Mesodermal cell (in vitro differentiated cells): ENCODE measurements around the gene ONECUT3.
A peak's percentile ranks its signal among the peaks of the same experiment; 100 is the strongest.

ENCODE experiments used
- H3K27ac ChIP-seq: 2 replicates; pipeline ENCODE4 v1.7.0; 2013; ENCODE audit warnings: mild to moderate bottlenecking, low read depth, low read length, moderate library complexity; ENCODE audit not compliant: severe bottlenecking
- H3K36me3 ChIP-seq: 2 replicates; pipeline ENCODE4 v1.7.1; 2013; ENCODE audit warnings: mild to moderate bottlenecking, low read length, moderate library complexity; ENCODE audit not compliant: control insufficient read depth, insufficient read depth
- H3K4me1 ChIP-seq: one replicate; pipeline ENCODE4 v1.7.1; 2013; ENCODE audit warnings: mild to moderate bottlenecking, low read length; ENCODE audit not compliant: insufficient read depth, control insufficient read depth, poor library complexity, severe bottlenecking
- H3K4me3 ChIP-seq: 2 replicates; pipeline ENCODE4 v1.7.0; 2013; ENCODE audit warnings: low read length, control low read depth, mild to moderate bottlenecking; ENCODE audit not compliant: insufficient read depth, poor library complexity, severe bottlenecking; ENCODE audit errors: extremely low read depth
- H3K9me3 ChIP-seq: 2 replicates; pipeline ENCODE4 v1.7.1; 2013; ENCODE audit warnings: mild to moderate bottlenecking, low read length, moderate library complexity; ENCODE audit not compliant: control insufficient read depth
- WGBS, 2 experiments: methylation state at CpG; one replicate each; pipeline ENCODE4 v1.1.5; 2013; ENCODE audit warnings: missing lambda C conversion rate in 2 of 2; ENCODE audit not compliant: insufficient coverage in 2 of 2; 5-methylcytosine and 5-hydroxymethylcytosine counted together

The ONECUT3 gene

DNA sequence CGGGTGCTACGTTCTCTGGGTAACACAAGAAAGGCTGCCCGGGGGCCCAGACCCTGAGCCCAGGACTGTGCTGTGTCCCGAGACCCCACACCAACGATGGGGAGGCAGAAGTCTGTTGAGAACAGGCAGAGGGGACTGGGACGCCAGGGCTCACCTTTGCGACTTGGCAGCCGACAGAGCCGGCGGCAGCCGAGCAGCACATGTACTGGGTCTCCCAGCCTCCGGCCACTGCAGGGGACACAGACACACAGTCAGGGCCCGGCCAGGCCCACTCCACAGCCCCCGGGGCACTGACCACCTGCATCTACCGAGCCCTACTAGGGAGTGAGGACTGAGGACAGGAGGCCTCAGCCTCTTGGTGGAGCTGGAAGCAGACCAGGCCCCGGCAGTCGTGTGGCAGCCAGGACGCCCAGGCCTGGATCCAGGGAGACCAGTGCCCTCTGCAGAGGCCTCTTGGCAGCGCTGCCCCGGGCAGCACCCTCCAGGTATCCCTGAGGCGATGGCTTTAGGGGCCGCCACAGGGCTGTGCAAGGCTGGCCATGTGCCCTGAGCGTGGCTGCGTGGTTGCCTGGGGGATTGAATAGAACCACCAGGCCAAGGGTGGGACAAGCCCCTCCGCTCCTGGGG lies 64.4 kb downstream of the ONECUT3 start:
- Histone ChIP-seq H3K27ac (no peak overlapping the region), H3K9me3 (no peaks in the 10 kb centered on the region), H3K4me3 (no peak overlapping the region), H3K4me1 (no peaks in the 10 kb centered on the region), H3K36me3 (peaks cover 76% of the 10 kb centered on the region)
- WGBS, 2 experiments, result 96 to 97% methylated on average over 18 to 25 of the region's 25 CpGs

DNA sequence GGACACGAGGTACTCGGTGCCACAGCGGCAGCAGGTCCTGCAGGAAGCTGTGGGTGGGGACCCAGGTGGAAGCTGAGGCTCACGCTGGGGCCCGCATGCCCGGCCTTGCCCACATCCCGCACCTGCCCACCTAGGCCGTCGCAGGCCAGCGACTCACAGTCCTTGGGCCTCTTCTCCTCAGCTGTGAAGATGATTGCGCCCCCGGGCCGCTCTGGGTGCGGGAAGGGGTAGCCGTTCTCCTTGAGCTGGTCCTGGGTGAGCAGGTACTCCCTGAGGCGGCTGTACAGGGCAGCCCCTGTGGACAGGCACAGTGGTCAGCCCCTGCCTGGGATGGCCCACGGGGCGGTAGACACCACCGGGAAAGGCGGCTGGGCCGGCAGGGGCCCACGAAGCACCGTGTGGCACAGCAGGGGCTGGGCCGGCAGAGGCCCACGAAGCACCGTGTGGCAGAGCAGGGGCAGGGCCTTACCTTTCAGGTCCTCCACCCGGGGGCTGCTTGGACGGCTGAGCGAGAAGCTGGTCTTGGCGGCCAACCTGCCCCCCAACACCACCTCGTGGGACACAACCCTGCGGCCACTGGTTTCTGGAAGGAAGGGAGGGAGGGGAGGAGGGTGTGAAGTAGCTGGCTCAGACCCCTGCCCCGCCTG lies 65.4 kb downstream of the ONECUT3 start:
- 94 to 97% methylated on average over 22 to 30 of the region's 33 CpGs for WGBS, 2 experiments
- Histone ChIP-seq H3K27ac (no peak overlapping the region), H3K36me3 (peaks cover 86% of the 10 kb centered on the region)

DNA sequence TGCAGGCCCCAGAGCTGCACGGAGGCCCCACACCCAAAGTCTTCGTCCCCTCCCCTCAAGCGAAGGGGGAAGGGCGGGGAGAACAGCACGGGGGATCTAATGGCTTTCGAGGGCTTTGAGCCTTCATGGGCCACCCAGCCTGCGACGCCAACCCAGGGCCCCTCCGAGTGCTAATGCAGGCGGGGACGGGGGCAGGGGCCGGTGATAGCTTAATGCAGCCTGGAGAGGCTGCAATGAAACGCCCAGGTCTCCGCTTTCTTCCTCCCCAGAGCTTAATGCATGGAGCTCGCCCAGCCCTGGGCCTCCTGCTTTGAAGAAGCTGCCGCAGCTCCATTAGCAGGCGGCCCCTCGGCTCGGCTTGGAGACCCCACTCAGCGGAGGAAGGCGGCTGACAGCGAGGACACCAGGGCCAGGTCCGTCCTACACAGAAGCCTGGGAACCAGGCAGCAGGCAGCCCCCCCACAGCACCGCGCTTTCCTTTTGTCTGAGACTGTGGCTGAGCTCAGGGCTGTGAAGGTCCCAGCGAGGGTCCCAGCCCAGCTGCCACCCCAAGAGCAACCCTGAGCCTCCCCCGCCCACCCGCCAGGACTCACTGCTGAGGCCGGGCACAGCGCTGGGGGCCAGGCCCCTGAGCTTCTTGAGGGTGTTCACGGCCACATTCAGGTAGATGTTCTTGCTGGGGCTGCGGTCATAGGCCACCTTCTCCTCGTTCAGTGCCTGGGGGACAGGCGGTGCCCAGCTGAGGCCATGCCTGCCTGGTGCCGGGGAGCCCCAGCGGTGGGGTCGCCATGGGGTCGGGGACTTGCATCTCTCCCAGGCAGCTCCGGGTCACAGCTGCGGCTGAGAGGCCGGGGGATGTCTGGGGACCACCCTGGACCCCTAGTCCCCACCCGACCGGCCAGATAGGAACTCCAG lies 66.3 kb downstream of the ONECUT3 start:
- Histone ChIP-seq H3K4me1 (peaks cover 5% of the 10 kb centered on the region), H3K27ac (no peak overlapping the region), H3K36me3 (peaks cover 95% of the 10 kb centered on the region), H3K4me3 (no peak overlapping the region), H3K9me3 (no peaks in the 10 kb centered on the region)
- WGBS, 2 experiments, result 92 to 93% methylated on average over 38 to 40 of the region's 43 CpGs

More for the DNA sequence above, 65.4 kb downstream of the ONECUT3 start:
- no peak overlapping the region for H3K4me3 ChIP-seq
- H3K9me3 ChIP-seq, result no peaks in the 10 kb centered on the region
- no peaks in the 10 kb centered on the region for H3K4me1 ChIP-seq

DNA sequence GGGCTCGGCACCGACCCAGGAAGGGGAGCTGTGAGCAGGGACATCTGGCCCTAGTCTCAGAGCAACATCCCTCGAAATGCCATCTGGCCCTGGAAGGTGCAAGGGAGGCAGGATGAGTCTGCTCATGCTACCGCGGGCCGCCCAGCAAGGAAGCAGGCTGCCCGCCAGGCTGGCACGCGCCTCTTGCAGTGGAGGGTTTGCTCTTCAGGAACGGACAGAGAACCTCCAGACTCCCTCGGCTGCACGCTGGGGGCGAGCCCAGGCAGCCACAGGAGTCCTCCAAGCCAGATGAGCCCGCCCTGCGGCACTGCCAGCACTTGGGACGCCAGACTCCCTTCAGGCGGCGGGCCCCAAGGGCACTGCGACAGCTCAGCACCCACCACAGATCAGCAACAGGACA lies 68.9 kb downstream of the ONECUT3 start:
- Histone ChIP-seq H3K4me1 (peaks cover 16% of the 10 kb centered on the region), H3K4me3 (no peak overlapping the region), H3K9me3 (no peaks in the 10 kb centered on the region), H3K27ac (no peak overlapping the region), H3K36me3 (peaks cover 84% of the 10 kb centered on the region)
- 99% methylated on average over 16 to 19 of the region's 19 CpGs for WGBS, 2 experiments

DNA sequence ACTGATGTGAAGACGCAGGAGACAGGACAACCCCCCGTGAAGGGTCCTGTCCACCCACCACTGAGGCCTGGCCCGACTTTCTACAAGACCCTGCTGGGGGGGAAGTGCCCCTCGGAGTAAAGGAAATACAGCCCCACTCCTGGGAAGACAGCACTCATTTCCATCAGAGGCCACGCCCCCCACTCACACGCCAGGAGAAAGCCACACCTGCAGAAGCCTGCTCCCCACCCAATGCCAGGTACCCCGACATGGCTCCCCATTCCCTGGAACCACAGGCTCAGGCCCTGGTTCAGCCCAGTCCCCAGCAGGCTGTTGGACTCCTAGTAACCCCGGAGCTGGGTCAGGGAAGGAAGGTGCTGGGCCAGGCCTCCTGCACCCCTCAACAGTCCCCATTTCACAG lies 69.7 kb downstream of the ONECUT3 start:
- no peak overlapping the region for H3K4me3 ChIP-seq
- WGBS, 2 experiments, result 95 to 96% methylated on average over 4 to 7 of the region's 8 CpGs
- H3K9me3 ChIP-seq, result no peaks in the 10 kb centered on the region
- H3K4me1 ChIP-seq, result peaks cover 22% of the 10 kb centered on the region
- peaks cover 84% of the 10 kb centered on the region for H3K36me3 ChIP-seq
- no peak overlapping the region for H3K27ac ChIP-seq

DNA sequence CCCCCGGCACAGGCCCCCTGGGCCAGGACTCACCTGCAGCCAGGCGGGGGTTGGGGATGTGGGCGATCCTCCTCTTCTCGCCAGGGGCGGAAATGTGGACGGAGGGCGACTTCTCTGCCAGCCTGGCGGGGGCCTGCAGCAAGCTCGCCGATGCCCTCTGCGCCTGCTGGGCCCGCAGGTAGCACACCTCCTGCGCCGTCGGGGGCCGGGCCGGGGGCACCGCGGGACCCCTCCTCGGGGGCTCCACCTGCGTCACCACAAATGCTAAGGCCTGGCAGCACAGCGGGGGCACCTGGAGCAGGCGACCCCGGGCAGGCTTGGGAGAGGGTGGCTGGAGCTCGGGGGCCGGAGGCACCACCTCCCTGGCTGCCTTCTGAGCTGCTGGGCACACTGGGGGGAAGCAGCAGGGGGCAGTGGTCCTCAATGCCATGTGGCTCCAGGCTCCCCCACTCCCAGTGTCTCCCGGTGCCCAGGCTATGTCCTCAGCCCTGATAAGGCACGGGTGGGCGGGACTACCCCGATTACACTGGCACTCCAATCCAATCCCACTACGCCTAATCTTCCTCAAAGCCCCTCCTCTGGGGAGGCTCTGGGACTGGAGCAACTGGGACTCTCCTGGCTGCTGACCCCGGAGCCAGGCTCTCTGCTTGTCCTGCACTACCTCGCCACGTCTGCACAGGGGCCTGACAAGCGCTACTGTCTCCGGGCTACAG lies 70.4 kb downstream of the ONECUT3 start:
- Histone ChIP-seq H3K36me3 (peaks cover 78% of the 10 kb centered on the region), H3K4me1 (peaks cover 22% of the 10 kb centered on the region), H3K27ac (no peak overlapping the region), H3K9me3 (no peaks in the 10 kb centered on the region), H3K4me3 (no peak overlapping the region)
- 96% methylated on average over 27 to 36 of the region's 36 CpGs for WGBS, 2 experiments

DNA sequence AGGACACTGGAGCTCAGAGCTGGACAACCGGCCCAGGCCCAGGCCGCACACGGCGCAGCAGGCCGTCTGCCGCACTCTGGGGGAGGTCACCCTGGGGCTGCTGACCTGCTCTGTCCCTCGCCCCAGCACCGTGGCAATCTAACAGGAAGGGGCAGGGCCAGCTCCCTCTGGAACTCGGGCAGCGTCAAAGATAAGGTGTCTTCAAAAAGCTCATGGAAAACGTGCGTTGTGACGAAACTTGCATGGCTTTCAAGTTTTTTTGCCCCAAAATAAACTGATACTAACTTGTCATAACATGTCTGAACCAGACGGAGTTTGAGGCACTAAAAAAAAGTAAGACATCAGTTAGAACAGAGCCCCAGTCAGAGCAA lies 70.9 kb downstream of the ONECUT3 start:
- no peak overlapping the region for H3K27ac ChIP-seq
- peaks cover 22% of the 10 kb centered on the region for H3K4me1 ChIP-seq
- 92% methylated on average over 14 of the region's 14 CpGs for WGBS, 2 experiments
- peaks cover 74% of the 10 kb centered on the region for H3K36me3 ChIP-seq
- H3K9me3 ChIP-seq, result no peaks in the 10 kb centered on the region
- no peak overlapping the region for H3K4me3 ChIP-seq

DNA sequence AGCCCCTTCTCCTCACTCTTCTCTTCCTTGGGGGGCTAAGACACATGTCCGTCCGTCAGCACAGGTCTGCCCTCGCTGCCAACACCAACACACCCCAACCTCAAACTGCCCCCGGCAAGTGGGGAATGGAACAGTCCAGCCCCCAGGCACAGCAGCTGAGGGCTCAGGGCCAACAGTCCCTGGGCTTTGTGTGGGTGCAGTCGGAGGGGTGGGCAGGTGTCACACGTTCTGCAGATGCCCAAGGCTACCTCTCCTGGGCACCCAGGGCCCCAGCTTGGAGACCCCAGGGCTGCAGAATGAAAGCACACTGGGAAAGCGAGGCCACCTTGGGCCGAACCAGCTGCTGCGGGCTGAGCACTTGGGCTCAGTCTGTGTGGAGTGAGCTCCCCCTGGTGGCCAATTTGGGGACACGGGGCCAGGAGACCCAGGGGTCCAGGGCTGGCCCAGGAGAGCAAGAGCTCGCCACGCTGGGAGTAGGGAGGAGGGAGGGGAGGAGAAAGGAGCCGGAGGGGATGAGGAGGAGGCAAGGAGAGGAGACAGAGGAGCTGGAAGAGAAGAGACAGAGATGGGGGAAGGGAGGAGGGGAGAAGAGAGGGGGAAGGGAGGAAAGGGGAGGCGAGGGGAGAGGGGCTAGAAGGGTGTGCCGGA lies 72.7 kb downstream of the ONECUT3 start:
- H3K36me3 ChIP-seq, result peaks cover 69% of the 10 kb centered on the region
- no peaks in the 10 kb centered on the region for H3K9me3 ChIP-seq
- peak overlapping the region; percentile 1 for H3K4me3 ChIP-seq
- H3K4me1 ChIP-seq, result peaks cover 22% of the 10 kb centered on the region
- no peak overlapping the region for H3K27ac ChIP-seq
- WGBS, 2 experiments, result 41 to 46% methylated on average over 12 of the region's 15 CpGs

DNA sequence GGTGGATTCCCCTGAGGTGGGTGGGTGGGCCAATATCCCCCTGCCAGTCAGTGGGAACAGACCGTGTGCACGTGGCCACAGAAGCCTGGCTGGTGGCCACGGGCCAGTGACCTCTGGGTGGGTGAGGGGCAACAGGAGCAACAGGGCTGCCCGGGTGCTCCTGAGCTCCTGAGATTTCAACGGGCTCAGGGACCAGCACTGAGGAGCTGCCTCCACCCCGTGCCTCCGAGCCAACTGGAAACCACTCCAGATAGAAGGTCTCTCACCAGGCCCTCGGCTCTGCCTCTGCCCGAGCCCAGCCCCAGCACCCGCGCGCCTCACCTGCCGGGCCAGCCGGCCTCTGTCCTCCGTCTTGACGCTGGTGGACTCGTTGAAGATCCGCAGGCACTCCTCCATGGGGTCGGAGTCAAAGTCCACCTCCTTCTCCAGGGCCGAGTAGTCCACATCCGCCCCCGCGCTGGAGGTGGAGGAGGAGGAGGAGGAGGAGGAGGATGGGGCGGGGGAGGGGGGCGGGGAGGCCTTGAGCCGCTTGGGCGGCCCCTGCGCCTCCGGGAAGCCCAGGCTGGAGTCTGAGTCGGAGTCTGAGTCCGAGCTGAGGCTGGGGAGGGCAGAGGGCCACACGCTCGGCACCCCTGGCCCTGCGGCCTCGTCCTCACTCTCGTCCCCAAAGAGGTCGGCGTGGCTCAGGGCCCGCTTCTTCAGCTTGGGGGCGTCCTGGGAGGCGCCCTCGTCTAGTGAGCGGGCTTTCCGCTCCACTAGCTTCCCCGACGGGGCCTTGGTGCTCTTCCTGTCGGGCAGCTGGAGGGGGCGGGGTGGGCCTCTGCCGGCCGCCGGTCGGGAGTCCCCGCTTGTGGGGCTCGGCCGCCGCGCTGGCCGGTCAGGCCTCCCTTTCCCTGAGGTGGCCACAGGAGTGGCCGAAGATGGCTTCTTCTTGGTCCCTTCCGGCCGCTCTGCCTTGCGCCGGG lies 73.5 kb downstream of the ONECUT3 start:
- H3K4me3 ChIP-seq, result no peak overlapping the region
- 36 to 38% methylated on average over 43 to 52 of the region's 63 CpGs for WGBS, 2 experiments
- peak overlapping the region; percentile 43 for H3K27ac ChIP-seq

More for the DNA sequence above, 73.5 kb downstream of the ONECUT3 start:
- H3K9me3 ChIP-seq, result no peaks in the 10 kb centered on the region
- H3K4me1 ChIP-seq, result peaks cover 22% of the 10 kb centered on the region
- peaks cover 64% of the 10 kb centered on the region for H3K36me3 ChIP-seq
